GM13976 (cell line): Measurements from ENCODE around the gene RNF123.

ENCODE experiments used
- DNase-seq: peaks from one replicate; pipeline ENCODE4 v3.0.0; 2012; ENCODE audit warnings: low spot score
- in situ Hi-C: fragments of 300-500 bp; cut with MboI; formaldehyde crosslinking; loops from one replicate; pipeline ENCODE4 v1.12.0; 2022; ENCODE audit warnings: low sequenced_read_pairs, mixed read lengths, inconsistent platforms; ENCODE audit not compliant: unreplicated experiment
- TF ChIP-seq, protein P1 (sequence below): IDR thresholded peaks from 2 replicates; pipeline ENCODE4 v1.5.1; 2012; ENCODE audit warnings: borderline replicate concordance, mild to moderate bottlenecking; ENCODE audit not compliant: insufficient read depth; ENCODE audit errors: extremely low read depth, missing control alignments, control extremely low read depth

Gene RNF123

DNA sequence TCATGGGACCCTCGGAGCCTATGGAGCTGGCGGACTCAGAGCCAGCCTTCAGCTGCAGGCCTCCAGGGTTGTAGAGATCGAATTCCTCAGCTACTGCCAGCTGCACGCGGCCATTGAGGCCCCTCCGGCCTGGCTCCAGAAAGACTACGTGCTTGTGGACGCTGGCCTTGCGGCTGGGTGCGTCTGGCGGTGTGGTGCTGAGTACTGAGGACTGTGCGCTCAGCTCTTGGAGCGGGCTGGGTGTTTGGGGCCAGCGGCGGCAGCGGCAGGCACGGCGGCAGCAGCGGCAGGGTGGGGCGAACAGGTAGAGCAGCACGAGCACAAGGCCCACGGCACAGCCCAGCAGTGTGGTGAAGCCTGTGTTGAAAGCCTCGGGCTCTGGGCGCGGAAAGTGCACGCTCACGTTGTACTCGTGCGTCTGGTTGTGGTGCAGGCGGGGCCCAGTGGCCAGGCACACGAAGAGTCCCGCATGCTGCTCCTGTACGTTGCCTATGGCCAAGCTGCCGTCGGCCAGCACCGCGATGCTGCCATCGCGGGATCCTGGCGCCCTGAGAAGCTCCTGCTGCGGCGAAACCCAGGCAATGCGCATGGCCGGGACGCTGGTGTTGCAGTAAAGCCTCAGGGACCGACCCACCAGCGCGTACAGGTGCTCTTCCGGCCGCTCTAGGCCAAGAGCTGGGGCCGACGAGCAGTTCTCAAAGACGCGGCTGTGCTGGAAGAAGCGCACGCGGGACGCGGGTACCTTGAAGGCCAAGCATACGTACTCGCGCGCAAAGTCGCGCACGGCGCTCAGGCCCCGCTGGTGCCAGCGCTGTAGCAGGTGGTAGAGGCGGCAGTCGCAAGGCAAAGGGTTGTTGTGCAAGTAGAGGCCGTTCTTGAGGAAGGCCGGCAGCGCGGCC is 28.9 kb downstream of the RNF123 start:
- DNase-seq = no peak
- in situ Hi-C loops = no loop called here
- TF ChIP-seq, protein P1, sequence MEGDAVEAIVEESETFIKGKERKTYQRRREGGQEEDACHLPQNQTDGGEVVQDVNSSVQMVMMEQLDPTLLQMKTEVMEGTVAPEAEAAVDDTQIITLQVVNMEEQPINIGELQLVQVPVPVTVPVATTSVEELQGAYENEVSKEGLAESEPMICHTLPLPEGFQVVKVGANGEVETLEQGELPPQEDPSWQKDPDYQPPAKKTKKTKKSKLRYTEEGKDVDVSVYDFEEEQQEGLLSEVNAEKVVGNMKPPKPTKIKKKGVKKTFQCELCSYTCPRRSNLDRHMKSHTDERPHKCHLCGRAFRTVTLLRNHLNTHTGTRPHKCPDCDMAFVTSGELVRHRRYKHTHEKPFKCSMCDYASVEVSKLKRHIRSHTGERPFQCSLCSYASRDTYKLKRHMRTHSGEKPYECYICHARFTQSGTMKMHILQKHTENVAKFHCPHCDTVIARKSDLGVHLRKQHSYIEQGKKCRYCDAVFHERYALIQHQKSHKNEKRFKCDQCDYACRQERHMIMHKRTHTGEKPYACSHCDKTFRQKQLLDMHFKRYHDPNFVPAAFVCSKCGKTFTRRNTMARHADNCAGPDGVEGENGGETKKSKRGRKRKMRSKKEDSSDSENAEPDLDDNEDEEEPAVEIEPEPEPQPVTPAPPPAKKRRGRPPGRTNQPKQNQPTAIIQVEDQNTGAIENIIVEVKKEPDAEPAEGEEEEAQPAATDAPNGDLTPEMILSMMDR = no peak

DNA sequence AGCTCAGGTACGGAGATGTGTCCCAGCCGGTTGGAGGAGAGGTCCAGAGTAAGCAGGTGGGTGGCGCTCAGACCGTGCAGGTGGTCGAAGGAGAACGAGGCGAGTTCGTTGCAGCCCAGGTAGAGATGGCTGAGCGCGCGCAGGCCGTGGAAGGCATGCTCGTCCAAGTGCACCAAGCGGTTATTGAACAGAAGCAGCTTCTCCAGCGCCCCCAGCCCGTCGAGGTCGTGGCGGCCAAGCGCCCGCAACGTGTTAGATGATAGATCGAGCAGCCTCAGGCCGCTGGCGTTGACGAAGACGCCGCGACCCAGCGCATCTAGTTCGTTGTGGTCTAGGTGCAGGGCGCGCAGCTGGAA is 29.5 kb downstream of the RNF123 start:
- in situ Hi-C loops = no loop called here
- DNase-seq = no peak
- TF ChIP-seq, protein P1 = no peak

DNA sequence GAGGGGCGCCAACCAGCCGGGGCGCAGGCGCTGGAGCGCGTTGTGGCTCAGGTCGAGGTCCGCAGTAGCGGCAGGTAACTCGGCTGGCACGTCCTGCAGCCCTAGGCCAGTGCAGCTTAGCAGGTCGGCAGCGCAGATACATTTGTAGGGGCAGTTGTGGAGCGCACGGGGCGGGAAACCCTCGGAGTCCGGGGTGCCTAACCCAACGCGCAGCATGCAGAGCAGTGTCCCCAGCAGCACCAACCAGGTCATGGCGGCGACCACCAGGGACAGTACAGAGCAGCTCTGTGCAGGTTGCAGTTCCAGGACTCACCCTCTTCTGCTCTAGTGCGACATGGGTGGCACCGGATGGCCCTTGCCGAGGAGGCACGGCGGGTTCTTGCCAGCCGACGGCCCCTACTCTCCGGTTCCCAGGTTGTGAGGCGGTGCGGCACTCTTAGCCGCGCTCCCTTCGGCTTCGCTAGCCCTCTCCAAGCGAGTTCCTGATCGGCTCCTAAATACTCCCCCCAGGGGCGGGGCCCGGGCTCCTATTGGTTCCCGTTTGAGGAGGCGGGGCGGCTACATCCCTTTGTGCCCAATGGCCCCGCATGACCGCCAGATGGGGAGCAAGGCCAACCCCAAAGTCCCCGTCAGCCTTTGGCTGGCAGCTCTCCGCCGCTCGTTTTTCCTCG is 30.0 kb downstream of the RNF123 start, which contains the start of gene AMIGO3:
Gene AMIGO3 (minus strand): TSS at position 471 of the 671 bp plus-strand sequence. CDS start 219 bp downstream, at position 252.
- in situ Hi-C loops = no loop called here

DNA sequence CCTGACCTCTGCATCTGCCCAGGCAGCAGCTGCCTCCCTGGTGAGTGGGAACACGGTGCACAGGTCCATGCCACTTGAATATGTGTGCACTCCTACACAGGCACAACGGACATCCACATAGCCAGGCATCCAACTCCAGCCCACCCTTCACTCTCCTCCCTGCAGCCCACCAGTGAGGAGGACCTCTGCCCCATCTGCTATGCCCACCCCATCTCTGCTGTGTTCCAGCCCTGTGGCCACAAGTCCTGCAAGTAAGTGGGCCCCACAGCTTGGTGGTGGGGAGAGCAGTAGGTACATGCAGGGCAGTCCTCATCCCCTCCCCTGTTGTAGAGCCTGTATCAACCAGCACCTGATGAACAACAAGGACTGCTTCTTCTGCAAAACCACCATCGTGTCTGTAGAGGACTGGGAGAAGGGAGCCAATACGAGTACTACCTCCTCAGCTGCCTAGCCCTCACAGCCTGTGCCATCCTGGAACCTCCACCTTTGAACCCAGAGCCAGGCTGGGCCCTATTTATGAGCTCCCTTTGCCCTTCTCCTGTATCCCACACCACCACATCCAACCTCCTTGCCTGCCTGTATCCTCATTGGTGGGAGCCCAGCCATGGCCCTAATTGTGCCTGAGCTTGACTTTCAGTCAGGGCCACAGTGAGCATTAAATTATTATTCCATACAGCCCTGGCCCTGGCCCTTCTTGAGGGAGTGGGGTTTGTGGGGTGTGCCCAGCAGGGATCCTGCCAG is 31.7 kb downstream of the RNF123 start:
- TF ChIP-seq, protein P1 = no peak
- no peak for DNase-seq
- in situ Hi-C loops = no loop called here

More for the DNA sequence above, 30.0 kb downstream of the RNF123 start, which contains the start of gene AMIGO3:
- TF ChIP-seq, protein P1 = no peak
- DNase-seq = peak; percentile 98

DNA sequence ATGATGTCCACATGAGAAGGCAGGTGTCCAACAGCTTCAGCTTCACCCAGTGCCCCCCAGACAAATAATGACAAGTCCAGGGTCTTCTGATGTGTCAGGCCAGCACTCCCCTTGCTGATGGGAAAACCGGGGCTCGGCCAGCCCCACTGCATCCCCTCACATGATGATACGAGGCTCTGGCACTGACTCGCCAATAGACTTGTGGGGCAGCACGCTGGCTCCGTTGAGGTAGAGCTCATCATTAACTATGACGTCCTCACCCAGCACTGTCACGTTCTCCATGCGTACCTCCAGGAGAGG is 32.2 kb downstream of the RNF123 start:
- in situ Hi-C loops = no loop called here
- no peak for DNase-seq
- TF ChIP-seq, protein P1 = no peak

DNA sequence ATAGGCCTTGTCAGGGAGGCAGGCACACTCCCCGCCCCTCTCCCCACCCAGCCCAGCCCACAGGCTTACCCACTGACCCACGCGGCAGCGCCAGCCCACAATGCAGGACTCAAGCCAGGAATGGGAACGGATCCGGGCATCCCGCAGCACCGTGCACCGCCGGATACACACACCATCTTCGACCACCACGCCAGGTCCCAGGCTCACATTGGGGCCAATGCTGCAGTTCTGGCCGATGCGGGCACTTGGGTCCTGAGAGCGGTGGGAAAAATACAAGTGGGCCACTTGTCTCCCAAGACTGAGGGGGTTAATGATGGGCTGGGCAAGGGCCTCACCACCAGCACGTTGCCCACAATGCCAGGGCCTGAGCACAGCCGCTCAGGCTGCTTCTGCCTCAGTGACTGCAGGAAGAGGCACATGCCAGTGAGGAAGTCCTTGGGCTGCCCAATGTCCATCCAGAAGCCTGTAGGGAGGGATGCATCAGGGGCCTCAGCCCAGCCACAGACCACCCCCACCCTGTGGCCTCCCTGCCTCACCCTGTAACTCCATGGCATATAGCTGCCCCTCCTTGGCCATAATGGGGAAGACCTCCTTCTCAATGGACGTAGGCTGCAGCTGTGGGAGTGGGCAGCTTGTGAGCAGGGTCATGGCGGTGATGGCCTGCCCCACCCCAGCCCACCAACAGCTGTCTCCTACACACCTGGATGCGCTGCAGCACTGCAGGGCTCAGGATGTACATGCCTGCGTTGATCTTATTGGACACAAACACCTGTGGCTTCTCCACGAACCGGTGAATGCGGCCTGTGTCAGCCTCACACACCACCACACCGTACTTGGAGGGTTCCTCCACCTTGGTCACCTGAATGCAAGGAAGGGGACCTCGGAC is 32.8 kb downstream of the RNF123 start:
- DNase-seq = no peak
- TF ChIP-seq, protein P1 = no peak
- in situ Hi-C loops = no loop called here
